ENCODE results near the gene DDX31. TPM values are rescaled to one million over a fixed set of nuclear protein-coding genes. Genes with fewer than 3 reads are reported as not detected.
A peak's percentile ranks its signal among the peaks of the same experiment; 100 is the strongest.

DDX31 gene
- total and polyA plus RNA-seq, 9 of the 15 experiments (the other 6 are each of a cell fraction or from before 2014, with no cell fraction given) = 11.9 to 24.6 (median 22.2) TPM

GRCh38 chr9:132669698-132670456 lies at the start of gene DDX31 (continued):
- TF ChIP-seq GTF2E2 (tag; IDR thresholded peaks at IDR 0.05) (peak; percentile 66; the same call in 1 of the 2 replicates), CTBP1 (IDR thresholded peaks at IDR 0.05; ENCODE audit: borderline replicate concordance) (no peak; the same call in 1 of the 2 replicates), YY1 (IDR thresholded peaks at IDR 0.05; ENCODE audit: borderline replicate concordance in 1 of 3, control insufficient read depth in 1 of 3, extremely low read depth in 1 of 3, insufficient read depth in 3 of 3, insufficient read length in 1 of 3, insufficient replicate concordance in 2 of 3, low read depth in 1 of 3, low read length in 2 of 3) (peak in 1 of 3 experiments; percentile 35), POLR2H (tag; IDR thresholded peaks at IDR 0.05; ENCODE audit: low read depth) (peak; percentile 76), ZNF133 (CRISPR knock-in tag; IDR thresholded peaks at IDR 0.05) (peak; percentile 29; the same call in 1 of the 2 replicates), ZZZ3 (IDR thresholded peaks at IDR 0.05) (peak; percentile 97), MXD1 (CRISPR knock-in tag; IDR thresholded peaks at IDR 0.05; ENCODE audit: borderline replicate concordance, poor library complexity, severe bottlenecking) (peak; percentile 96), ZNF639 (CRISPR knock-in tag; conservative IDR thresholded peaks at IDR 0.05 in 1 of 2, IDR thresholded peaks at IDR 0.05 in 1 of 2) (peak in 1 of 2 experiments; percentile 35; a peak in 1 of 4 replicates), POLR2AphosphoS5 (IDR thresholded peaks at IDR 0.05; ENCODE audit: control insufficient read depth, insufficient read depth, low read depth, low read length) (peak; percentile 16; the same call in 1 of the 2 replicates), ELF1 (tag; IDR thresholded peaks at IDR 0.05) (peak; percentile 95), TAF1 (IDR thresholded peaks at IDR 0.05; ENCODE audit: control insufficient read depth, extremely low read depth, insufficient read depth, low read length, severe bottlenecking) (peak; percentile 11), MITF (IDR thresholded peaks at IDR 0.05) (no peak), SPI1 (IDR thresholded peaks at IDR 0.05; ENCODE audit: borderline replicate concordance, low read depth, low read length) (no peak), ZNF561 (CRISPR knock-in tag; conservative IDR thresholded peaks at IDR 0.05) (no peak), SMAD4 (CRISPR knock-in tag; conservative IDR thresholded peaks at IDR 0.05) (peak; percentile 76), ETV1 (tag; conservative IDR thresholded peaks at IDR 0.05; ENCODE audit: low read depth) (peak; percentile 57), AFF1 (IDR thresholded peaks at IDR 0.05; ENCODE audit: low read depth in 1 of 2, partially characterized antibody in 2 of 2) (peak in 1 of 2 experiments; percentile 70)
